SK-N-SH (cell line): ENCODE results near the gene PIAS1. TPM values are rescaled to one million over a fixed set of nuclear protein-coding genes. Genes with fewer than 3 reads are reported as not detected.

Experiments used
- CTCF ChIA-PET: fragments of 300-600, 350-600 bp; formaldehyde crosslinking; extraction: SDS; loops from one replicate; lab custom pipeline; 2021; lab: Yijun Ruan, JAX
- POLR2A ChIA-PET: fragments of 350-600 bp; sonication (Branson Sonifier 250); formaldehyde crosslinking; extraction: SDS; loops from one replicate; lab custom pipeline; 2020; ENCODE audit warnings: antibody characterized with exemption, inconsistent platforms; lab: Yijun Ruan, JAX
- DNase-seq: peaks from one replicate; pipeline ENCODE4 v3.0.0; 2012
- H2AFZ ChIP-seq: fragments of 200-600 bp; sonication (generic); 2 replicates; pipeline ENCODE4 v1.8.1; 2016; ENCODE audit warnings: antibody characterized with exemption, mild to moderate bottlenecking, low read depth
- H3F3A ChIP-seq: fragments of 200-600 bp; sonication (generic); replicated peaks from 2 replicates; pipeline ENCODE3; 2016; ENCODE audit warnings: antibody characterized with exemption, mild to moderate bottlenecking; ENCODE audit not compliant: insufficient read depth
- H3K27ac ChIP-seq, 2 experiments: fragments of 200-500 bp in 1 of 2; fragments of 200-600 bp in 1 of 2; sonication (Bioruptor generic) in 1 of 2; sonication (generic), shearing (Covaris generic) in 1 of 2; 2 replicates each; pipeline versions ENCODE4 v1.5.1 to v1.6.1; 2014 to 2016; ENCODE audit warnings: low read depth in 2 of 2, inconsistent platforms in 1 of 2, low read length in 1 of 2, mild to moderate bottlenecking in 1 of 2, mixed read lengths in 1 of 2
- H3K27me3 ChIP-seq: fragments of 200-600 bp; sonication (generic), shearing (Covaris generic); 2 replicates; pipeline ENCODE4 v1.6.1; 2016; ENCODE audit warnings: mixed run types; ENCODE audit not compliant: insufficient read depth
- H3K36me3 ChIP-seq, 2 experiments: fragments of 200-500 bp in 1 of 2; fragments of 200-600 bp in 1 of 2; sonication (Bioruptor generic) in 1 of 2; sonication (generic) in 1 of 2; replicated peaks in 1 of 2; 2 replicates each; pipeline versions ENCODE3 to v1.5.1; 2014 to 2016; ENCODE audit warnings: low read length in 1 of 2, mild to moderate bottlenecking in 1 of 2; ENCODE audit not compliant: insufficient read depth in 2 of 2, control insufficient read depth in 1 of 2
- H3K4me1 ChIP-seq, 2 experiments: fragments of 200-500 bp in 1 of 2; fragments of 200-600 bp in 1 of 2; sonication (Bioruptor generic) in 1 of 2; sonication (generic), shearing (Covaris generic) in 1 of 2; 2 replicates each; pipeline versions ENCODE4 v1.5.1 to v1.6.1; 2014 to 2016; ENCODE audit warnings: low read depth in 1 of 2, low read length in 1 of 2, mixed run types in 1 of 2; ENCODE audit not compliant: insufficient read depth in 2 of 2, control insufficient read depth in 1 of 2
- H3K4me2 ChIP-seq: fragments of 200-600 bp; sonication (generic), shearing (Covaris generic); 2 replicates; pipeline ENCODE4 v1.6.1; 2017; ENCODE audit warnings: mixed run types
- H3K4me3 ChIP-seq, 2 experiments: fragments of 200-500 bp in 1 of 2; fragments of 200-600 bp in 1 of 2; sonication (Bioruptor generic) in 1 of 2; sonication (generic), shearing (Covaris generic) in 1 of 2; 2 replicates each; pipeline versions ENCODE4 v1.5.1 to v1.8.1; 2014 to 2016; ENCODE audit warnings: low read depth in 2 of 2, inconsistent platforms in 1 of 2, low read length in 1 of 2, mild to moderate bottlenecking in 1 of 2, mixed read lengths in 1 of 2, moderate library complexity in 1 of 2
- H3K79me2 ChIP-seq: fragments of 200-600 bp; sonication (generic); 2 replicates; pipeline ENCODE4 v1.8.1; 2017; ENCODE audit warnings: mild to moderate bottlenecking; ENCODE audit not compliant: insufficient read depth
- H3K9ac ChIP-seq: fragments of 200-600 bp; sonication (generic); 2 replicates; pipeline ENCODE4 v1.6.1; 2017; ENCODE audit warnings: mixed run types
- H3K9me2 ChIP-seq: fragments of 200-600 bp; sonication (generic); 2 replicates; pipeline ENCODE4 v1.6.1; 2017; ENCODE audit warnings: mixed run types
- H3K9me3 ChIP-seq: fragments of 200-600 bp; sonication (generic); 2 replicates; pipeline ENCODE4 v1.6.1; 2017; ENCODE audit warnings: mixed run types, mild to moderate bottlenecking, moderate library complexity
- H4K20me1 ChIP-seq: fragments of 200-600 bp; sonication (generic); 2 replicates; pipeline ENCODE4 v1.6.1; 2017; ENCODE audit warnings: mild to moderate bottlenecking, mixed run types; ENCODE audit not compliant: insufficient read depth
- CHD2 ChIP-seq: fragments of 150-350 bp; IDR thresholded peaks from 2 replicates; pipeline ENCODE4 v1.6.1; 2018; ENCODE audit warnings: low read length; ENCODE audit not compliant: partially characterized antibody
- CTCF ChIP-seq: fragments of 200-600 bp; sonication (generic); IDR thresholded peaks from 2 replicates; pipeline ENCODE4 v1.6.1; 2017; ENCODE audit warnings: antibody characterized with exemption, mild to moderate bottlenecking, moderate library complexity
- FOSL2 ChIP-seq: IDR thresholded peaks from 2 replicates; pipeline ENCODE4 v1.4.0; 2012; ENCODE audit warnings: low read depth, mild to moderate bottlenecking, moderate library complexity, borderline replicate concordance
- FOXJ3 ChIP-seq: sonication (generic); formaldehyde crosslinking; IDR thresholded peaks from 2 replicates; pipeline ENCODE4 v1.5.1; 2020; ENCODE audit warnings: mild to moderate bottlenecking, missing genetic modification reagents
- GATA2 ChIP-seq: sonication (generic); formaldehyde crosslinking; IDR thresholded peaks from 2 replicates; pipeline ENCODE4 v1.5.0; 2020; ENCODE audit warnings: mild to moderate bottlenecking, missing genetic modification reagents
- JUND ChIP-seq: IDR thresholded peaks from 2 replicates; pipeline ENCODE4 v1.4.0; 2012
- MEF2A ChIP-seq: IDR thresholded peaks from 2 replicates; pipeline ENCODE4 v1.4.0; 2012; ENCODE audit warnings: low read depth, borderline replicate concordance
- MXI1 ChIP-seq: IDR thresholded peaks from 2 replicates; pipeline ENCODE4 v1.6.1; 2012; ENCODE audit warnings: mild to moderate bottlenecking, low read depth, low read length, improper control_type of control experiment
- NFIC ChIP-seq: IDR thresholded peaks from 2 replicates; pipeline ENCODE4 v1.4.0; 2012; ENCODE audit warnings: borderline replicate concordance
- NRF1 ChIP-seq: IDR thresholded peaks from 2 replicates; pipeline ENCODE4 v1.6.1; 2012; ENCODE audit warnings: low read depth, mild to moderate bottlenecking, low read length
- PBX3 ChIP-seq: IDR thresholded peaks from 2 replicates; pipeline ENCODE4; 2012
- POLR2AphosphoS5 ChIP-seq: IDR thresholded peaks from 2 replicates; pipeline ENCODE4 v1.6.1; 2012; ENCODE audit warnings: low read depth, low read length
- RCOR1 ChIP-seq: fragments of 150-350 bp; IDR thresholded peaks from 2 replicates; pipeline ENCODE4 v1.6.1; 2017; ENCODE audit warnings: antibody characterized with exemption, low read length
- RXRA ChIP-seq: IDR thresholded peaks from 2 replicates; pipeline ENCODE4 v1.4.0; 2012; ENCODE audit warnings: low read depth, mild to moderate bottlenecking, borderline replicate concordance
- SIN3A ChIP-seq: IDR thresholded peaks from 2 replicates; pipeline ENCODE4 v1.6.1; 2012; ENCODE audit warnings: low read depth, mild to moderate bottlenecking, low read length, moderate library complexity, borderline replicate concordance
- SMC3 ChIP-seq: IDR thresholded peaks from 2 replicates; pipeline ENCODE4 v1.6.1; 2012; ENCODE audit warnings: low read depth, low read length, improper control_type of control experiment
- TAF1 ChIP-seq: IDR thresholded peaks from 2 replicates; pipeline ENCODE4 v1.6.1; 2012; ENCODE audit warnings: low read depth, mild to moderate bottlenecking, low read length, moderate library complexity, borderline replicate concordance
- TCF12 ChIP-seq: IDR thresholded peaks from 2 replicates; pipeline ENCODE4 v1.4.0; 2012
- TEAD4 ChIP-seq: IDR thresholded peaks from 2 replicates; pipeline ENCODE4 v1.4.0; 2012; ENCODE audit warnings: mild to moderate bottlenecking, borderline replicate concordance; ENCODE audit not compliant: insufficient read depth
- USF1 ChIP-seq: IDR thresholded peaks from 2 replicates; pipeline ENCODE4 v1.4.0; 2012; ENCODE audit warnings: low read depth, borderline replicate concordance
- USF2 ChIP-seq: fragments of 150-350 bp; IDR thresholded peaks from 2 replicates; pipeline ENCODE4 v1.6.1; 2017; ENCODE audit warnings: antibody characterized with exemption, low read length, low read depth, borderline replicate concordance
- YY1 ChIP-seq: IDR thresholded peaks from 2 replicates; pipeline ENCODE4 v1.4.0; 2012; ENCODE audit warnings: low read depth, mild to moderate bottlenecking
- ZBTB33 ChIP-seq: IDR thresholded peaks from 2 replicates; pipeline ENCODE4 v1.4.0; 2012; ENCODE audit warnings: low read depth, borderline replicate concordance
- WGBS: methylation state at CpG from one replicate; pipeline ENCODE4 v1.1.6; 2017; ENCODE audit warnings: low lambda C conversion rate; 5-methylcytosine and 5-hydroxymethylcytosine counted together
- polyA plus RNA-seq, 3 experiments: library from polyadenylated mRNA; depleted of rRNA; stranded (reverse); fragments of >200 nt; gene quantifications; 2 replicates each; pipeline ENCODE4 v1.2.3, GENCODE V29; 2012

Gene PIAS1
- polyA plus RNA-seq, 1 of the 3 experiments (the other 2 are of a cell fraction), result 9.0 TPM

GRCh38 chr15:68186671-68187397 is 132.7 kb downstream of the PIAS1 start (continued):
- TF ChIP-seq TCF12, result 0 out of 2 replicates have a peak, but pooled peaks have one; percentile 16
- TF ChIP-seq CTCF, result no peak
- no peak for TF ChIP-seq POLR2AphosphoS5
- no peak for TF ChIP-seq SIN3A
- TF ChIP-seq GATA2 (CRISPR knock-in tag), result no peak
- TF ChIP-seq NFIC, result peak; percentile 20; the same call in 1 of the 2 replicates
- peak; percentile 56 for TF ChIP-seq FOSL2
- TF ChIP-seq PBX3, result peak; percentile 49

GRCh38 chr15:68187559-68187958 is 133.4 kb downstream of the PIAS1 start:
- DNase-seq, result peak; percentile 74
- Histone ChIP-seq H3K4me2 (peak overlapping the region; percentile 67), H3K27ac (peak overlapping the region; percentile 72 to 94), H3K4me3 (peak overlapping the region; percentile 30 to 33; a peak in 3 of 4 replicates), H2AFZ (no peak overlapping the region), H4K20me1 (no peaks in the 10 kb centered on the region), H3K9ac (peak overlapping the region; percentile 30; the same call in 1 of the 2 replicates), H3K4me1 (peaks cover 20 to 24% of the 10 kb centered on the region in 2 experiments), H3K9me3 (no peaks in the 10 kb centered on the region), H3F3A (peaks cover 33% of the 10 kb centered on the region), H3K36me3 (peaks cover 46 to 48% of the 10 kb centered on the region in 2 experiments), H3K9me2 (no peaks in the 10 kb centered on the region), H3K79me2 (no peaks in the 10 kb centered on the region; the same call in 1 of the 2 replicates), H3K27me3 (no peaks in the 10 kb centered on the region)
- CTCF ChIA-PET, result interaction anchor here (1.3 kb wide), 1 partner anchor 14 kb away, joined by 3 read pairs; no protein-coding TSS in a partner anchor
- POLR2A ChIA-PET, result no interaction called here
- WGBS, result 14% methylated on average over 9 of the region's 9 CpGs
- TF ChIP-seq MEF2A (no peak), TEAD4 (no peak), SIN3A (no peak; the same call in 1 of the 2 replicates), CHD2 (peak; percentile 64), YY1 (peak; percentile 49; the same call in 1 of the 2 replicates), SMC3 (peak; percentile 14; the same call in 1 of the 2 replicates), JUND (no peak), TAF1 (peak; percentile 43; the same call in 1 of the 2 replicates), PBX3 (peak; percentile 22; the same call in 1 of the 2 replicates), RXRA (no peak), MXI1 (peak; percentile 67), ZBTB33 (no peak), NRF1 (no peak), POLR2AphosphoS5 (peak; percentile 63), FOXJ3 (CRISPR knock-in tag) (no peak), USF1 (no peak), USF2 (no peak), RCOR1 (peak; percentile 82; the same call in 1 of the 2 replicates), GATA2 (CRISPR knock-in tag) (no peak)
